Right lung (tissue), 5 donors: ENCODE measurements around the gene CDH8. TPM values are rescaled to one million over a fixed set of nuclear protein-coding genes. Genes with fewer than 3 reads are reported as not detected.
"Not testable (repeated sequence)": the region's sequence is repeated elsewhere in the genome, so short reads cannot be mapped to it uniquely, and the experiment has no call there.

Experiments
- DNase-seq, 2 donors: peaks; one replicate each; pipeline ENCODE4 v3.0.0-alpha.2; 2013
- polyA plus RNA-seq, 5 donors: library from polyadenylated mRNA; unstranded; fragments of 120-200 nt; gene quantifications; one replicate each; pipeline versions ENCODE4 v1.2.1 to v1.2.3, GENCODE V29; 2013; ENCODE audit warnings: inconsistent platforms in 1 of 5, low replicate concordance in 1 of 5; ENCODE audit not compliant: insufficient read length in 5 of 5, insufficient read depth in 1 of 5

CDH8 gene
- polyA plus RNA-seq, 5 donors: 0.96 to 1.6 (median 1.4) TPM

- DNase-seq: no peak
These were observed 164.1 kb downstream of the CDH8 start for GRCh38 chr16:61871837-61872777.

- no peak for DNase-seq
These were observed 173.8 kb downstream of the CDH8 start for GRCh38 chr16:61862221-61863155.

- DNase-seq: no peak
These were observed 177.2 kb downstream of the CDH8 start for GRCh38 chr16:61858988-61859387.

GRCh38 chr16:61842666-61843065, 193.6 kb downstream of the CDH8 start:
- no peak for DNase-seq

- DNase-seq: no peak
These were observed 199.3 kb downstream of the CDH8 start for GRCh38 chr16:61836804-61837393.

- no peak for DNase-seq
These were observed 202.2 kb downstream of the CDH8 start for GRCh38 chr16:61834082-61834481.

- DNase-seq: no peak
These were observed 204.8 kb downstream of the CDH8 start for GRCh38 chr16:61831351-61831917.

GRCh38 chr16:61829631-61830030, 206.6 kb downstream of the CDH8 start:
- DNase-seq: no peak

GRCh38 chr16:61823326-61823725, 212.9 kb downstream of the CDH8 start:
- no peak for DNase-seq

- DNase-seq: no peak
These were observed 215.4 kb downstream of the CDH8 start for GRCh38 chr16:61820820-61821219.

- no peak for DNase-seq
These were observed 215.8 kb downstream of the CDH8 start for GRCh38 chr16:61820398-61820797.

- no peak for DNase-seq
These were observed 217.4 kb downstream of the CDH8 start for GRCh38 chr16:61818850-61819249.

GRCh38 chr16:61817583-61818278, 218.5 kb downstream of the CDH8 start:
- no peak for DNase-seq

GRCh38 chr16:61814726-61815347, 221.4 kb downstream of the CDH8 start:
- DNase-seq: no peak

GRCh38 chr16:61813339-61813738, 222.9 kb downstream of the CDH8 start:
- no peak for DNase-seq

- no peak for DNase-seq
These were observed 224.0 kb downstream of the CDH8 start for GRCh38 chr16:61812251-61812650.

GRCh38 chr16:61807551-61807950, 228.7 kb downstream of the CDH8 start:
- no peak for DNase-seq

GRCh38 chr16:61801217-61801616, 235.0 kb downstream of the CDH8 start:
- not testable (repeated sequence) for DNase-seq

GRCh38 chr16:61798741-61799140, 237.5 kb downstream of the CDH8 start:
- no peak for DNase-seq

- DNase-seq: no peak
These were observed 238.2 kb downstream of the CDH8 start for GRCh38 chr16:61797961-61798507.
